Karpas-422 (cell line): Measurements from ENCODE around the gene CHST11. TPM values are rescaled to one million over a fixed set of nuclear protein-coding genes. Genes with fewer than 3 reads are reported as not detected.

Source experiments
- DNase-seq: peaks from one replicate; pipeline ENCODE4 v3.0.0-alpha.2; 2015
- H2AFZ ChIP-seq: fragments of 200-600 bp; sonication (generic); 2 replicates; pipeline ENCODE4 v1.6.1; 2014; ENCODE audit warnings: antibody characterized with exemption, low read length, mixed read lengths
- H3K27ac ChIP-seq: fragments of 200-600 bp; sonication (generic); 2 replicates; pipeline ENCODE4 v1.5.1; 2014; ENCODE audit warnings: mild to moderate bottlenecking, low read length, moderate library complexity
- H3K27me3 ChIP-seq: fragments of 200-600 bp; sonication (generic); 2 replicates; pipeline ENCODE4 v1.6.1; 2014; ENCODE audit warnings: low read length, mixed read lengths
- H3K36me3 ChIP-seq: fragments of 200-600 bp; sonication (generic); 2 replicates; pipeline ENCODE4 v1.6.1; 2014; ENCODE audit warnings: low read length, mixed read lengths; ENCODE audit not compliant: insufficient read depth
- H3K4me1 ChIP-seq: fragments of 200-600 bp; sonication (generic); 2 replicates; pipeline ENCODE4 v1.6.1; 2014; ENCODE audit warnings: mild to moderate bottlenecking, low read length, mixed read lengths
- H3K4me2 ChIP-seq: fragments of 200-600 bp; sonication (generic); 2 replicates; pipeline ENCODE4 v1.6.1; 2014; ENCODE audit warnings: low read length, low read depth, mild to moderate bottlenecking; ENCODE audit not compliant: poor library complexity, severe bottlenecking
- H3K4me3 ChIP-seq: fragments of 200-600 bp; sonication (generic); 2 replicates; pipeline ENCODE4 v1.5.1; 2014; ENCODE audit warnings: mild to moderate bottlenecking, antibody characterized with exemption, low read length, mixed read lengths
- H3K79me2 ChIP-seq: fragments of 200-600 bp; sonication (generic); 2 replicates; pipeline ENCODE4 v1.6.1; 2014; ENCODE audit warnings: mild to moderate bottlenecking, low read length, mixed read lengths
- H3K9ac ChIP-seq: fragments of 200-600 bp; sonication (generic); 2 replicates; pipeline ENCODE4 v1.6.0; 2014; ENCODE audit warnings: low read length
- H3K9me2 ChIP-seq: fragments of 200-600 bp; sonication (generic), shearing (Covaris generic); replicated peaks from 2 replicates; pipeline ENCODE4 v1.6.0; 2014; ENCODE audit warnings: mild to moderate bottlenecking, low read length, moderate library complexity; ENCODE audit not compliant: insufficient read depth
- H3K9me3 ChIP-seq: fragments of 300-700, 200-600 bp; sonication (generic); 2 replicates; pipeline ENCODE4 v1.6.1; 2014; ENCODE audit warnings: low read length, mixed read lengths
- H4K20me1 ChIP-seq: fragments of 200-600 bp; sonication (generic); 2 replicates; pipeline ENCODE4 v1.6.1; 2014; ENCODE audit warnings: mild to moderate bottlenecking, antibody characterized with exemption, low read length, low read depth; ENCODE audit not compliant: insufficient read depth
- total RNA-seq: library from RNA; depleted of rRNA; stranded (reverse); fragments of >200 nt; shearing (Covaris generic); gene quantifications from 2 replicates; pipeline ENCODE4 v1.2.3, GENCODE V29; 2014; ENCODE audit warnings: low replicate concordance

Gene CHST11
- total RNA-seq, 1 experiment from 2014 or later, result not detected

- Histone ChIP-seq H4K20me1 (no peaks in the 10 kb centered on the region), H3K9ac (no peak overlapping the region), H3K4me2 (no peak overlapping the region), H3K4me3 (no peak overlapping the region), H3K36me3 (no peaks in the 10 kb centered on the region), H2AFZ (no peak overlapping the region), H3K9me2 (no peaks in the 10 kb centered on the region), H3K27ac (no peak overlapping the region), H3K4me1 (no peaks in the 10 kb centered on the region), H3K9me3 (no peaks in the 10 kb centered on the region), H3K79me2 (no peaks in the 10 kb centered on the region), H3K27me3 (no peaks in the 10 kb centered on the region)
- no peak for DNase-seq
Measured at GRCh38 chr12:104707794-104708558, 251.2 kb downstream of the CHST11 start.

GRCh38 chr12:104708891-104709290 lies 252.1 kb downstream of the CHST11 start:
- H3K4me1 ChIP-seq, result no peaks in the 10 kb centered on the region
- H3K27me3 ChIP-seq, result no peaks in the 10 kb centered on the region
- no peak overlapping the region for H3K4me2 ChIP-seq
- no peaks in the 10 kb centered on the region for H3K9me2 ChIP-seq
- DNase-seq, result no peak
- H2AFZ ChIP-seq, result no peak overlapping the region
- H3K79me2 ChIP-seq, result no peaks in the 10 kb centered on the region
- H3K9ac ChIP-seq, result no peak overlapping the region
- H3K9me3 ChIP-seq, result no peaks in the 10 kb centered on the region
- H4K20me1 ChIP-seq, result no peaks in the 10 kb centered on the region
- H3K27ac ChIP-seq, result no peak overlapping the region
- H3K36me3 ChIP-seq, result no peaks in the 10 kb centered on the region
- no peak overlapping the region for H3K4me3 ChIP-seq

- Histone ChIP-seq H3K4me3 (no peak overlapping the region), H3K79me2 (no peaks in the 10 kb centered on the region), H3K27ac (no peak overlapping the region), H4K20me1 (no peaks in the 10 kb centered on the region), H3K27me3 (no peaks in the 10 kb centered on the region), H3K9me2 (no peaks in the 10 kb centered on the region), H2AFZ (no peak overlapping the region), H3K9ac (no peak overlapping the region), H3K4me1 (no peaks in the 10 kb centered on the region), H3K9me3 (no peaks in the 10 kb centered on the region), H3K36me3 (no peaks in the 10 kb centered on the region), H3K4me2 (no peak overlapping the region)
- DNase-seq, result no peak
Measured at GRCh38 chr12:104709692-104710435, 253.1 kb downstream of the CHST11 start.

- Histone ChIP-seq H3K9ac (no peak overlapping the region), H3K4me2 (no peak overlapping the region), H3K4me1 (no peaks in the 10 kb centered on the region), H3K4me3 (no peak overlapping the region), H3K27ac (no peak overlapping the region), H4K20me1 (no peaks in the 10 kb centered on the region), H3K9me2 (no peaks in the 10 kb centered on the region), H3K36me3 (no peaks in the 10 kb centered on the region), H3K27me3 (no peaks in the 10 kb centered on the region), H3K9me3 (no peaks in the 10 kb centered on the region), H3K79me2 (no peaks in the 10 kb centered on the region), H2AFZ (no peak overlapping the region)
- no peak for DNase-seq
Measured at GRCh38 chr12:104710940-104711689, 254.4 kb downstream of the CHST11 start.

GRCh38 chr12:104712477-104712876 lies 255.7 kb downstream of the CHST11 start:
- no peak overlapping the region for H2AFZ ChIP-seq
- H3K9ac ChIP-seq, result no peak overlapping the region
- no peaks in the 10 kb centered on the region for H3K36me3 ChIP-seq
- H3K27me3 ChIP-seq, result no peaks in the 10 kb centered on the region
- H3K4me2 ChIP-seq, result no peak overlapping the region
- H4K20me1 ChIP-seq, result no peaks in the 10 kb centered on the region
- no peak overlapping the region for H3K27ac ChIP-seq
- H3K4me3 ChIP-seq, result no peak overlapping the region
- no peaks in the 10 kb centered on the region for H3K4me1 ChIP-seq
- H3K9me3 ChIP-seq, result no peaks in the 10 kb centered on the region
- no peak for DNase-seq
- H3K9me2 ChIP-seq, result no peaks in the 10 kb centered on the region
- no peaks in the 10 kb centered on the region for H3K79me2 ChIP-seq

- no peaks in the 10 kb centered on the region for H4K20me1 ChIP-seq
- H3K9me3 ChIP-seq, result no peaks in the 10 kb centered on the region
- H3K4me2 ChIP-seq, result no peak overlapping the region
- no peak overlapping the region for H3K27ac ChIP-seq
- no peak overlapping the region for H3K4me3 ChIP-seq
- no peaks in the 10 kb centered on the region for H3K79me2 ChIP-seq
- no peaks in the 10 kb centered on the region for H3K9me2 ChIP-seq
- DNase-seq, result no peak
- H2AFZ ChIP-seq, result no peak overlapping the region
- no peaks in the 10 kb centered on the region for H3K36me3 ChIP-seq
- no peaks in the 10 kb centered on the region for H3K27me3 ChIP-seq
- no peak overlapping the region for H3K9ac ChIP-seq
- H3K4me1 ChIP-seq, result no peaks in the 10 kb centered on the region
Measured at GRCh38 chr12:104712968-104713367, 256.2 kb downstream of the CHST11 start.

- Histone ChIP-seq H3K79me2 (no peaks in the 10 kb centered on the region), H2AFZ (no peak overlapping the region), H3K4me3 (no peak overlapping the region), H3K9me2 (no peaks in the 10 kb centered on the region), H3K9me3 (no peaks in the 10 kb centered on the region), H3K27me3 (no peaks in the 10 kb centered on the region), H3K4me2 (no peak overlapping the region), H3K9ac (no peak overlapping the region), H4K20me1 (no peaks in the 10 kb centered on the region), H3K4me1 (no peaks in the 10 kb centered on the region), H3K27ac (no peak overlapping the region), H3K36me3 (no peaks in the 10 kb centered on the region)
- no peak for DNase-seq
Measured at GRCh38 chr12:104713444-104713843, 256.7 kb downstream of the CHST11 start.

- DNase-seq, result no peak
- H3K4me1 ChIP-seq, result no peaks in the 10 kb centered on the region
- no peaks in the 10 kb centered on the region for H3K9me2 ChIP-seq
- no peak overlapping the region for H3K27ac ChIP-seq
- H3K4me2 ChIP-seq, result no peak overlapping the region
- no peaks in the 10 kb centered on the region for H3K27me3 ChIP-seq
- no peaks in the 10 kb centered on the region for H3K9me3 ChIP-seq
- no peaks in the 10 kb centered on the region for H4K20me1 ChIP-seq
- H3K4me3 ChIP-seq, result no peak overlapping the region
- no peaks in the 10 kb centered on the region for H3K36me3 ChIP-seq
- H3K79me2 ChIP-seq, result no peaks in the 10 kb centered on the region
- H2AFZ ChIP-seq, result no peak overlapping the region
- no peak overlapping the region for H3K9ac ChIP-seq
Measured at GRCh38 chr12:104714369-104714768, 257.6 kb downstream of the CHST11 start.
